Esophagus squamous epithelium (tissue), 5 donors: ENCODE results near the gene SLC5A3. TPM values are rescaled to one million over a fixed set of nuclear protein-coding genes. Genes with fewer than 3 reads are reported as not detected.

Experiments used
- DNase-seq: peaks from one replicate; lab custom pipeline; 2025; lab: John Stamatoyannopoulos, UW
- H3K27ac ChIP-seq, 4 donors: fragments of 200-600 bp; sonication (generic); one replicate each; pipeline ENCODE4 v1.5.1; 2016 to 2019; ENCODE audit warnings: mild to moderate bottlenecking in 1 of 4
- H3K27me3 ChIP-seq, 4 donors: fragments of 200-600 bp; sonication (generic); 1 replicate in 3 of 4; 2 replicates in 1 of 4; pipeline versions ENCODE4 v1.5.1 to v1.6.0; 2017 to 2021; ENCODE audit warnings: antibody characterized with exemption in 1 of 4
- H3K36me3 ChIP-seq, 3 donors: fragments of 200-600 bp; sonication (generic); one replicate each; pipeline ENCODE4 v1.5.1; 2016 to 2019
- H3K4me1 ChIP-seq, 3 donors: fragments of 200-600 bp; sonication (generic); one replicate each; pipeline ENCODE4 v1.5.1; 2017 to 2019
- H3K4me3 ChIP-seq, 4 donors: fragments of 200-600 bp; sonication (generic); 1 replicate in 3 of 4; 2 replicates in 1 of 4; pipeline ENCODE4 v1.5.1; 2016 to 2019; ENCODE audit warnings: mild to moderate bottlenecking in 2 of 4, moderate library complexity in 1 of 4
- H3K9me3 ChIP-seq, 3 donors: fragments of 200-600 bp; sonication (generic); one replicate each; pipeline ENCODE4 v1.5.1; 2016 to 2019
- CTCF ChIP-seq, 6 experiments: fragments of 450-650 bp in 4 of 6; fragments of 200-600 bp in 2 of 6; sonication (generic) in 2 of 6; IDR thresholded peaks; one replicate each; pipeline ENCODE4 v1.5.1; 2016 to 2019; ENCODE audit warnings: antibody characterized with exemption in 6 of 6, mild to moderate bottlenecking in 4 of 6, moderate library complexity in 4 of 6
- POLR2A ChIP-seq, 4 donors: fragments of 450-650 bp; IDR thresholded peaks; one replicate each; pipeline ENCODE4 v1.6.1; 2017; ENCODE audit warnings: antibody characterized with exemption in 4 of 4, mild to moderate bottlenecking in 4 of 4, moderate library complexity in 3 of 4
- WGBS, 2 donors: methylation state at CpG; one replicate each; pipeline ENCODE4 v1.1.5; 2018; 5-methylcytosine and 5-hydroxymethylcytosine counted together
- intact Hi-C: fragments of 100-400 bp; cut with DNase I; formaldehyde crosslinking; loops from one replicate; pipeline ENCODE4 v1.15.0; 2022
- total RNA-seq, 4 donors: library from RNA; depleted of rRNA; stranded (reverse); fragments of >200 nt; gene quantifications; one replicate each; pipeline ENCODE4 v1.1.0, GENCODE V29; 2016
- donor health status: DM: yes; HTN: yes; CAD: no.

Gene SLC5A3
- total RNA-seq = 10 to 100 TPM in 2 of 4 donors, 1 to 10 TPM in 2; 9.0 to 20.0 (median 11.4) TPM

GRCh38 chr21:34073032-34073748, at the start of gene SLC5A3, which contains the start of gene MRPS6:
Gene SLC5A3 (plus strand): TSS chr21:34073578. CDS start chr21:34095199, 21,621 bp downstream.
Gene MRPS6 (plus strand): TSS chr21:34073578. CDS start chr21:34073701, 123 bp downstream.
- peak; percentile 14 for DNase-seq
- Histone ChIP-seq H3K4me1 (peaks cover 13 to 48% (median 23%) of the 10 kb centered on the region in 3 donors), H3K27me3 (no peaks in the 10 kb centered on the region), H3K9me3 (no peaks in the 10 kb centered on the region), H3K27ac (peak within 1 kb of the TSS; percentile 89 to 94 (median 92)), H3K36me3 (no peaks in the 10 kb centered on the region), H3K4me3 (peak within 1 kb of the TSS; percentile 75 to 95 (median 83))
- TF ChIP-seq CTCF (IDR thresholded peaks at IDR 0.05) = no peak
- TF ChIP-seq POLR2A (IDR thresholded peaks at IDR 0.05) = peak in 2 of 4 donors; percentile 82 to 89
- 2% methylated on average over 32 of the region's 104 CpGs; no CpG with 5 or more reads in 1 of the 2 donors for WGBS, 2 donors
- intact Hi-C loops = loop anchor here (10.0 kb wide), 1 partner anchor 128 kb away; no protein-coding TSS in a partner anchor

GRCh38 chr21:34023691-34024373, 49.5 kb upstream of the SLC5A3 start:
- no peaks in the 10 kb centered on the region for H3K27me3 ChIP-seq
- peaks cover 0 to 17% (median 0%) of the 10 kb centered on the region in 3 donors for H3K4me1 ChIP-seq
- 66% methylated on average over 8 of the region's 8 CpGs for WGBS, 2 donors
- H3K27ac ChIP-seq = no peak overlapping the region
- H3K36me3 ChIP-seq = no peaks in the 10 kb centered on the region
- intact Hi-C loops = no loop called here
- no peaks in the 10 kb centered on the region for H3K9me3 ChIP-seq
- DNase-seq = no peak
- no peak for TF ChIP-seq POLR2A (IDR thresholded peaks at IDR 0.05)
- no peak for TF ChIP-seq CTCF (IDR thresholded peaks at IDR 0.05)
- no peak overlapping the region for H3K4me3 ChIP-seq

GRCh38 chr21:34024374-34024693, 49.0 kb upstream of the SLC5A3 start:
- Histone ChIP-seq H3K9me3 (no peaks in the 10 kb centered on the region), H3K27ac (no peak overlapping the region), H3K36me3 (no peaks in the 10 kb centered on the region), H3K4me3 (no peak overlapping the region), H3K4me1 (peaks cover 0 to 17% (median 0%) of the 10 kb centered on the region in 3 donors), H3K27me3 (no peaks in the 10 kb centered on the region)
- no peak for DNase-seq
- 93 to 97% methylated on average over 3 of the region's 3 CpGs for WGBS, 2 donors
- TF ChIP-seq POLR2A (IDR thresholded peaks at IDR 0.05) (no peak), CTCF (IDR thresholded peaks at IDR 0.05) (no peak)
- intact Hi-C loops = no loop called here

- 78 to 83% methylated on average over 8 to 9 of the region's 9 CpGs for WGBS, 2 donors
- H3K9me3 ChIP-seq = no peaks in the 10 kb centered on the region
These were observed 45.5 kb upstream of the SLC5A3 start for GRCh38 chr21:34027721-34028461.

More at GRCh38 chr21:34027721-34028461, 45.5 kb upstream of the SLC5A3 start:
- H3K27me3 ChIP-seq = no peaks in the 10 kb centered on the region
- H3K4me1 ChIP-seq = peaks cover 0 to 4% (median 0%) of the 10 kb centered on the region in 3 donors
- no peak for TF ChIP-seq CTCF (IDR thresholded peaks at IDR 0.05)
- TF ChIP-seq POLR2A (IDR thresholded peaks at IDR 0.05) = no peak
- H3K4me3 ChIP-seq = no peak overlapping the region
- intact Hi-C loops = no loop called here
- DNase-seq = no peak
- no peak overlapping the region for H3K27ac ChIP-seq
- H3K36me3 ChIP-seq = no peaks in the 10 kb centered on the region
